ENCODE data around the gene GOLIM4.

Gene GOLIM4

DNA sequence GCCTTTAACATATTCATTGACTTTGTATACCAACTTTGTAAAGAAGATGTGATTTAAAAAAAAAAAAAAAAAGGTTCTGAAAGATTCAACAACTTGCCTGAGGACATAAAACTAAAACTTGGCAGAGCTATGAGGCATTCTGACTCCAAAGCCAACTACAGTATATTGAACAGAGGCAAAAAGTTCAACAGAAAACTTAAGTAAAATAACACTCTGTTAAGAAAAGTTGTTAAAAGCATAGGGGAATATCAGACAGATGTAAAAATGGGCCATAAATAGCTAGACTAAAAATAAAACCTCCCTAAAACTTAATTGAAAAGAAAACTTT, 23.4 kb downstream of the GOLIM4 start:
- no peak overlapping the region for H3K27ac ChIP-seq
- TF ChIP-seq ZFX (IDR thresholded peaks at IDR 0.05; ENCODE audit: borderline replicate concordance): no peak
- TF ChIP-seq, protein P1, sequence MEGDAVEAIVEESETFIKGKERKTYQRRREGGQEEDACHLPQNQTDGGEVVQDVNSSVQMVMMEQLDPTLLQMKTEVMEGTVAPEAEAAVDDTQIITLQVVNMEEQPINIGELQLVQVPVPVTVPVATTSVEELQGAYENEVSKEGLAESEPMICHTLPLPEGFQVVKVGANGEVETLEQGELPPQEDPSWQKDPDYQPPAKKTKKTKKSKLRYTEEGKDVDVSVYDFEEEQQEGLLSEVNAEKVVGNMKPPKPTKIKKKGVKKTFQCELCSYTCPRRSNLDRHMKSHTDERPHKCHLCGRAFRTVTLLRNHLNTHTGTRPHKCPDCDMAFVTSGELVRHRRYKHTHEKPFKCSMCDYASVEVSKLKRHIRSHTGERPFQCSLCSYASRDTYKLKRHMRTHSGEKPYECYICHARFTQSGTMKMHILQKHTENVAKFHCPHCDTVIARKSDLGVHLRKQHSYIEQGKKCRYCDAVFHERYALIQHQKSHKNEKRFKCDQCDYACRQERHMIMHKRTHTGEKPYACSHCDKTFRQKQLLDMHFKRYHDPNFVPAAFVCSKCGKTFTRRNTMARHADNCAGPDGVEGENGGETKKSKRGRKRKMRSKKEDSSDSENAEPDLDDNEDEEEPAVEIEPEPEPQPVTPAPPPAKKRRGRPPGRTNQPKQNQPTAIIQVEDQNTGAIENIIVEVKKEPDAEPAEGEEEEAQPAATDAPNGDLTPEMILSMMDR (IDR thresholded peaks at IDR 0.05): no peak

DNA sequence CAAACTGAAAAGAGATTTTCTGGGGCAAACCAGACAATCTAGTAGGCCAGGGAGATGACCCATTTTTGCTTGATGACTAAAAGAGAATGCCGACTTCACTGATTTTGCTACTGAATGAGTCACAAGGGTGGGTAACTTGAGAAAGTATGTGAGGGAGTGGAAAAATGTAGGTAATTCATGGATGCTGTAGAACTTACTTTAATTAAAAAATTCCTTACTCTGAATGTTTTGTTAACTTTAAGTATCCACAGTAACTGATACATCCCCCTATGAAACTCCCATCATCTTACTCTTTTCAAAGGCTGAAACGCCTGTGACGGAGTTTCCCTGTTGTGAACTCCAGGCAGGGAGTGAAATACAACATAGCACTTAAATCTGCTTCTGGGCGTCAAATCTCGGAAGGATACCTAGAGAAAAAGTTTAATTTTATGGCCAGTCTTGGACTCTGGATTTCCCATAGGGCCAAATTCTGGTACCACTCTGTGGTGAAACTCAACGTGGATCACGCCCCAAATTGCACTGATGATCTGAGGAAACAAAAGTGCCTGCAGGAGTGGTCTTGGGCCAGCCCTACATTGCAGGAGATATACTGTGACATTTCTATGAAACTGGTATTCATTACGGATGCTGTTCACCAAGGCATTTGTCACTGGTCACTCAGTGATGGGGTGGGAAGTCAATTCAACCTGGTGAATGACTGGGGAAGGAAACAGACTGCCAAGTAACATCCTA, 24.0 kb downstream of the GOLIM4 start:
- TF ChIP-seq, protein P1 (IDR thresholded peaks at IDR 0.05): no peak
- no peak for TF ChIP-seq ZFX (IDR thresholded peaks at IDR 0.05; ENCODE audit: borderline replicate concordance)
- no peak overlapping the region for H3K27ac ChIP-seq

DNA sequence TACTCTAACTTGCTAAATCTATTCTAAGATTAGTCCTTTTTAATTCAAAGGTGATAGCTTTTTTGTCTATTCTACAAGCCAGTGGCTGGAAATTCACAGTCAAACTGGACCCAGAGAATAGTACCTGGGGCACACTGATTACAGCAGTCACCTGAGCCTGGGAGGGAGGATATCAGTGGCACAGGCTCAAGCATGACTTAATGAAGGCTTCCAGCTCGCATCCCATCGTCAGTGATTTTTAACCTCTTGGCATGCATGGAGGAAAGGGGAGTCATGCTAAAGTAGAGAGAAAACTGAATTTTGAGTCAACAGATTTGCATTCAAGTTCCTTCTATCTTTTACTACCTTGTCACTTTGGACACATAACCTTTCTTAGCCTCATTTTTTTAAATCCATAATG, 24.8 kb downstream of the GOLIM4 start:
- no peak overlapping the region for H3K27ac ChIP-seq
- no peak for TF ChIP-seq ZFX (IDR thresholded peaks at IDR 0.05; ENCODE audit: borderline replicate concordance)
- TF ChIP-seq, protein P1 (IDR thresholded peaks at IDR 0.05): no peak

DNA sequence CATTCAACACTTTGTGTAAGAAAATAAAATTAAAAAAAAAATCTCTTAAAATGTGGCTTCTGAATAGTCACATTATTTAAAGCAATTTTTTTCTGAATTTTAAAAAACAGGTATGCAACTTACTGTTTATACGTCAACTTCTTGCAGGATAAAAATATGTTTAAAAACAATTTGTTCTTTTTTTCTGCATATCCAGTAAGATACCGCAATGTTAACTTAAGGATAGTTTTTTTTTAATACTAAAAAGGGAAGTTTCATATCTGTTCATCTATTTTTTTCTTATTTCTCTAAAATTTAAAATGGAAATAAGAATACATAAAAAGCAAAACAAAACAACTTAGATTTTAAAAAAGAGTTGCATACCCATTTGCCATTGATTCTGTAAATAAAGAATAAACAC, 27.4 kb downstream of the GOLIM4 start:
- TF ChIP-seq, protein P1 (IDR thresholded peaks at IDR 0.05): no peak
- TF ChIP-seq ZFX (IDR thresholded peaks at IDR 0.05; ENCODE audit: borderline replicate concordance): no peak
- H3K27ac ChIP-seq: no peak overlapping the region

DNA sequence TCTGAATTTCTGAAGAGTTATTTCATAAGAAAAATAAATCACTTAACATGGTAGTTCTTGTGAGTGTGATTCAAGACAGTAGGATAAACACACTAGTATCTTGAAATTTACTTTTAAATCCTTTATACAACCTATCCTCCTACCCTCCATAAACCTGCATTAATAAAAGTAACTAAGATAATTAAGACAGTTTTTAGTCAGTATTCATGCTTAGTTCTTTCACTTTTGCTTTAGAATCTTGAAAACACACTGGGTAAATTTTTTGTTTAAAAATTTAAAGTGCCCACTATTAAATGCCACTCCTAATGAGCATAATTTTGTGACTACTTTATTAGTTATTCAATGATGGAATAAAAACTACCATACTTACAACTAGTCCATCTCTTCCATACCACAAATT, 28.8 kb downstream of the GOLIM4 start:
- no peak overlapping the region for H3K27ac ChIP-seq
- TF ChIP-seq, protein P1 (IDR thresholded peaks at IDR 0.05): no peak
- no peak for TF ChIP-seq ZFX (IDR thresholded peaks at IDR 0.05; ENCODE audit: borderline replicate concordance)

DNA sequence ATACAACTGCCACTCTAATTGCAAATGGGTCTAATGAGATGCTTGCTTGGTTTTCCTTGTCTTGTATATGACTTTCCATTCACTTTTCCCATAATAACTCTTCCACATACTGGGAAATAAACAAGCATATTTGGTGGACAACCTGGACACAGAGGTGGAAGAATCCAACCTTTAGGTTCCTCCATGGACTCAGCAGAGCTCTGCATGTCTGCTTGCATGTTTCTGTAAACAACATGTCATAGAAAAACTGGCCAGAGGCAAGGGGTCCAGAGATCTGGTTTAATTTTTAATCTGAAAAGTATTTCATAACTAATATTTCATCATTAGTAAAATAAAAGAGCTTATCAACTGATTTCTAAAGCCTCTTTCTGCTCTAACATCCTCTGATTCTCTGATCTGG, 30.2 kb downstream of the GOLIM4 start:
- TF ChIP-seq, protein P1 (IDR thresholded peaks at IDR 0.05): no peak
- no peak for TF ChIP-seq ZFX (IDR thresholded peaks at IDR 0.05; ENCODE audit: borderline replicate concordance)
- H3K27ac ChIP-seq: no peak overlapping the region

DNA sequence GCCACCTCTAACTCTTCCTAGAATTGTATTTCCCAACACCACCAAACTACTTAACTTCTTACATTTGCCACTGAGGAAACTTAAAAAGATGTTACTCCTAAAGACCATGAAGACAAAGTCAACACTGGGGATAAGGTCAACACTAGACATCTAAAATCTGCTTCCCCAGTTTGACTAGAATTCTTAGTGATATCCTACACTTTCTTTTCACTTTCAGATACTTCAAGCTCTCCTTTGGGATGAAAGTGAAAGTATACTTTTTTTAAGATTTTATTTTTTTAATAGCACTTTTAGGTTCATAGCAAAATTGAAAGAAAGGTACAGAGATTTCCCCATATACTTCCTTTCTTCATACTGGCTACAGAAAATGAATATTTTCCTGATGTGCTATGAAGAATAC, 32.6 kb downstream of the GOLIM4 start:
- no peak for TF ChIP-seq ZFX (IDR thresholded peaks at IDR 0.05; ENCODE audit: borderline replicate concordance)
- TF ChIP-seq, protein P1 (IDR thresholded peaks at IDR 0.05): no peak

More for the DNA sequence above, 32.6 kb downstream of the GOLIM4 start:
- no peak overlapping the region for H3K27ac ChIP-seq
